ENCODE measurements around the gene H3-3A.

The H3-3A gene

DNA sequence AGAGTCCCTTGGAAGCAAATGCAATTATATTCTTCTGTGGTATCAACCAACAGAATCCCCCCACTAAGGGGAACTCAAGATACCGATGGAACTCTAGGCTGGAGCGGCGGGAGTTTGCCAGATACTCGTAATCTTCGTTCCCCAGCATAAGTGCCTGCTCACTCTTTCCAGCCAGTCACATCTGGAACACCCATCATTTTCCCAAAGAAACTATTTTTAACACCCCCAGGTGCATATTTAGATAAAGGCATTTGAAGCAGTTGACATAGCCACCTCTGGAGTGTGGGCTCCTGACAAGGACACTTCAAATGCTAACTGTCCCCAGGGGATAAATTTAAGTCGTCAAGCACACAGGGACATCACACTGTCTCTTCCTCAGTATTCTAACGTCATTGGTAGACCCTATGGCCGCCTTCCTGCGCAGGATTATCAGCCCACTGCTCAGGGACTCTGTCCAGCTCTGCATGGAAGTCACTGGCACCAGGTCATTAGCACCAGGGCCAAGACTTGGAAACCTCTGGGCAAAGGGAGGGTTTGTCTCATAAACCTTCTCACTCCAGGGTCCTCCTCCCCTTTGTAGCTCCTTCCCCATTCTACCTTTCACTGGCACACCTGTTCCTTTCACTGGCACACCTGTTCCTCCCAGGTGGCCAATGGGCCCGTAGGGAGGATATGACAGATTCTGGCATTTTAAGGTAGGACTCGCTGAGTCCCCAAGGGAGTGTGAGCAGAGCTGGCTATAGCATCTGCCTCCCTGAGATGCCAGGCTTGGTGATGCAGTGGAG is 48.8 kb downstream of the H3-3A start:
- DNase-seq (ENCODE audit: low spot score) = no peak

DNA sequence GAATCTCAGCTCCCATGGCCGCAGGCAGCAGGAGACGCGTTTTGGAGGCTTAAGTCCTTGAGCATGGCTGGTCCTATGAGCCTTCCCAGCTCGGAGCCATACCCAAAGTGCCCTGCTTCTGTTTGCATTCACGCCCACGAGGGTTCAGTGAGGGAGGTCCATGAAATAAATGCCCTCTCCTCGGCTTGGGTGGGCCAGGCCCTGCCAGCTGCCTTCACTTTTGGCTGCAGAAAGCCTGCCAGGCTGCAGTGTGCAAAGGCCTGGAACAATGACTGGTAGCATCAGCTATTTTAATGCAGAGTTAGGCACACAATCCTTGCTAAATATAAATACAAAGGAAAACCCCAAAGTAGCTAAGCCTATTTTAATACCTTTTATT is 49.4 kb downstream of the H3-3A start:
- no peak for DNase-seq (ENCODE audit: low spot score)

DNA sequence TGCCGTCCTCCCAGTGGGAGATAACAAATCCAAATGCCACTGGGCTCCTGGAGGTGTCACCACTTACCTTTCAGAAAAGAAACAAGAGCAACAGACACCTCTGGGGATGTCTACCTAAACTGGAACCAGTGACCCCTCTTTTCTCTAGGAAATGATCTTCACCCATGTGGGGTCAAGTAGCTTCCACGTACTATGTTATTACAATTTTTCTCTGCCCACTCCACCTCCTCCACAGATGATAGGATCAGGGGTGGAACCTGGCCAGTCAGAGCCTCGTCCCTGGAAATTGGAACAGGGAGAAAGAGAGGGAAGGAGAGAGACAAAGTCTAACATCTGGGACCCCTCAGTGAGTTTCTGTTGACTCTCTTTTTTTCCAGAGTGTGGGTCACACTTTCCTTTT is 50.1 kb downstream of the H3-3A start:
- no peak for DNase-seq (ENCODE audit: low spot score)

DNA sequence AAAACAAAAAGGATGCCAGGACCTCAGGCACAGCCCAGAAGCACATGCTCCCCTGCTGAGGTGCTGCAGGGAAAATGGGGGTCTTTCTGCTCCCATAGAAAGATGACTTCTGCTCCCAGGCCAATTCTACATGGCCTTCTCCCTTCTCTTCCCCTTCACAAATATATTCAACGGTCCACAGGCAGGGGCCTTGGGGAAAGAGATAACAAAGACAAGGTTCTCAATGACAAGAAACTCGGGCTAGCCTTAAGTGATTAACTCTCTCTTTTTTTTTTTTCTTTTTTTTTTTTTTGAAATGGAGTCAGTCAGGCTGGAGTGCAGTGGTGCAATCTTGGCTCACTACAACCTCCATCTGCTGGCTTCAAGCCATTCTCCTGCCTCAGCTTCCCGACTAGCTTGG is 54.2 kb downstream of the H3-3A start:
- DNase-seq (ENCODE audit: low spot score) = no peak

DNA sequence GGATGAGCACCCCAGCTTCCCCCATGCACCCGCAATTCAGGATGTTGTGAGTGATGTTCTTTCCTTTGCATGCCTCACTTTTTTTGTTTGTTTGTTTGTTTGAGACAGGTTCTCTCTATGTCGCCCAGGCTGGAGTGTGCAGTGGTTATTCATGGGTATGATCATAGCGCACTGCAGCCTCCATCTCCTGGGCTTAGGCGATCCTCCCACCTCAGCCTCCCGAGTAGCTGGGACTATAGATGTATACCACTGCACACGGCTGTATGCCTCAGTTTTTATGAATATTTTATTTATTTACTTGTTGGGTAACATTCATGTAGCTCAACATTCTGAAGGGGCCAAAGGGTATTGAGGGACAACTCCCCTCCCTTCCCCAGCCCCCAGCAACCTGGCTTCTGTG is 54.8 kb downstream of the H3-3A start:
- DNase-seq (ENCODE audit: low spot score) = no peak

DNA sequence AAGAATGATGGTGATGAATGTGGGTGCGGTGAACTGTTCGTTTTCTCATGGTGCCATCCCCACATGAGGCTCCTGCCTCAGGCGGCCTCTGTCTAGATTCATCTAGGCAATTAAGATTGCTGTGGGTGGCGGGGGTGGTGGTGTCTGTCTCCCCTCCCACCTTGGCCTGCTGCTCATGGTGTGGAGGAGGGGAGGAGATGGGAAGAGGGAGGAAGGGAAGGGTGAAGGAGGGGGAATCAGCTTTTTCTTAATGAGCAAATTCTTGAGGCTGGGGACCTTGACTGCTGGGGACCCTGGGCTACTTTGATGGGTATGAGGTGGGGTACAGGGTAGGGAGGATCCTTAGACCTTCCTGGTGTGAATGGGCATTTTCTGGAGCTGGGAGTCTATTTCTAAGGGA is 55.8 kb downstream of the H3-3A start:
- no peak for DNase-seq (ENCODE audit: low spot score)

DNA sequence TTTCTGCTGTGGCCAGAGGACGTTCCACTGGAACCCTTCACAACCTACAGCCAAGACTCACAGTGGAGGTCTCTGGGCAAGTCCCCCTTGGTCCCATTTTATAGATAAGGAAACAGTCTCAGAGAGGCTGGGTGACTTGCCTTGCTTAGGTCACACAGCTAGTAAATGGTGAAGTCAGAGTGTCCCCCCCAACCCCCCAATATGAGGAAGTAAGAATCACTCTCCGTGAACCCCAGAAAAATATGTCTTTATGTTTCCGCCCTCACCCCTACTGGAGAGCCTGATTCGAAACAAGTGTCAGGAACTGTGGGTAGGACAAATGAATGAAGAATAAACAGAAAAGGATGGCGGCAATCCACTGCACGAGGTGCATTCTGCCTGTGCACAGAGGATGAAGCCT is 56.7 kb downstream of the H3-3A start:
- no peak for DNase-seq (ENCODE audit: low spot score)

DNA sequence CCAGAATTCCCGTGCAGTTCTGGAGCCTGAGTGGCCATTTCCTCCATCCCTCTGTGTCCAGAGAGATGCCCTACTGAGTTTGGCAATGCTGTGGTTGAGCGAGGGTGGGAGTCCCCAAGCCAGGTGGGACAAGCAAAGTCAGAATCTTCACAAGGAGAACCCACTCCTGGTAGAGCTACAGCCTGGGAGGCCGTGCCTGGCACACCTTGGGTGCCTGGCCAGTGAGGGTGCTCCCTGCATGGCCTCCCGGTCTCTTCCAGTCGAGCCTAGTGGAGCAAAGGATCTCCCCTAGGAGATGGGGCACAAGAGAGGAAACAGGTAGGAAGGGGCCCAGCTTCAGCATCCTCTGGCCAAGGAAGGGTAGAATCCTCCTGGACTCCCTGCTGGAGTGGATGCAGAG is 57.9 kb downstream of the H3-3A start:
- no peak for DNase-seq (ENCODE audit: low spot score)

DNA sequence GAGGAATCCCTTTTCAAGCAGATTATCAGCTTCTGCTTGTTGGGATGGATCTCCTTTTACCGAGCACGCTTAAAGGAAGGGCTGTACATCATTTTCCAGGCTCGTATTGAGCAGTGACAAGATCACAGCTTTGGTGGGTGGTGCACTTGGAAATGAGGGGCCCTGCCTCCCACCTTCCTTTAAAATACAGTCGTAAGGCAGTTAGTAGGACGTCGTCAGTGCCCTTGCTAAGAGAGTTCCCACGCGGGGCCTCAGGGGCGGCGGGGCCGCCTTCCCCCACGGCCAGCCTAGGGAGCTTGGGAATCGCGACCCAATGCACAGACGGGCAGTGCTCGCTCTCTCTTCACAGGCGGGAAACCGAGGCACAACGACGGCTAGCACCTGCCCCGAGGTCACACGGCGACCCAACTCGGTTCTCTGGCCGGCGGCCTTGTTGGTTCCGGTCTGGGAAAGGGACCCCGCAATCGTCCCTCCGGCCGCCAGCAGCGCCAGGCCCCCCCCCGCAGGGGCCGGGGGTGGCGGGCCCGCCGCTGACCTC is 58.6 kb downstream of the H3-3A start:
- no peak for DNase-seq (ENCODE audit: low spot score)
